GM18870 (cell line): ENCODE results near the gene FUT7.
A peak's percentile ranks its signal among the peaks of the same experiment; 100 is the strongest.
"Not testable (repeated sequence)": the region's sequence is repeated elsewhere in the genome, so short reads cannot be mapped to it uniquely, and the experiment has no call there.

Experiments
- ATAC-seq: cut with Tn5 transposase; IDR thresholded peaks from one replicate; pipeline ENCODE4 v1.9.1; 2021; ENCODE audit warnings: moderate library complexity; ENCODE audit not compliant: unreplicated experiment

The FUT7 gene

GRCh38 chr9:137006116-137007003 lies 25.5 kb downstream of the FUT7 start:
- ATAC-seq, result no peak

GRCh38 chr9:137004285-137004684 lies 27.6 kb downstream of the FUT7 start:
- ATAC-seq, result not testable (repeated sequence)

GRCh38 chr9:137002646-137003041 lies 29.2 kb downstream of the FUT7 start:
- no peak for ATAC-seq

GRCh38 chr9:137001857-137002645 lies 29.8 kb downstream of the FUT7 start:
- ATAC-seq, result no peak

GRCh38 chr9:137000177-137000930 lies 31.5 kb downstream of the FUT7 start:
- peak; percentile 72 for ATAC-seq

GRCh38 chr9:136997830-136998234 lies 34.1 kb downstream of the FUT7 start:
- no peak for ATAC-seq

GRCh38 chr9:136997371-136997770 lies 34.5 kb downstream of the FUT7 start:
- no peak for ATAC-seq

- ATAC-seq, result no peak
Observed at GRCh38 chr9:136996361-136997292, 35.3 kb downstream of the FUT7 start, which contains the start of gene CLIC3. CLIC3 (minus strand) TSS chr9:136996568; CDS start chr9:136996543, 25 bp downstream.

- ATAC-seq, result no peak
Observed at GRCh38 chr9:136995772-136996311, 36.0 kb downstream of the FUT7 start.

- ATAC-seq, result no peak
Observed at GRCh38 chr9:136995362-136995761, 36.5 kb downstream of the FUT7 start.

GRCh38 chr9:136994888-136995230 lies 37.0 kb downstream of the FUT7 start:
- no peak for ATAC-seq

GRCh38 chr9:136994180-136994887 lies 37.6 kb downstream of the FUT7 start:
- ATAC-seq, result no peak

- ATAC-seq, result peak; percentile 9
Observed at GRCh38 chr9:136992819-136993369, 39.0 kb downstream of the FUT7 start.

- peak; percentile 53 for ATAC-seq
Observed at GRCh38 chr9:136991993-136992818, 39.7 kb downstream of the FUT7 start, which contains the start of gene PAXX. PAXX (plus strand) TSS chr9:136992422; CDS start chr9:136992444, 22 bp downstream.

- ATAC-seq, result no peak
Observed at GRCh38 chr9:136990242-136990911, 41.5 kb downstream of the FUT7 start.

GRCh38 chr9:136988872-136989271 lies 43.0 kb downstream of the FUT7 start:
- ATAC-seq, result no peak

- no peak for ATAC-seq
Observed at GRCh38 chr9:136985853-136986252, 46.0 kb downstream of the FUT7 start.
